Adrenal gland (tissue), 19 donors: Measurements from ENCODE around the gene PTPRJ. TPM values are rescaled to one million over a fixed set of nuclear protein-coding genes. Genes with fewer than 3 reads are reported as not detected.
"Not testable (repeated sequence)": the region's sequence is repeated elsewhere in the genome, so short reads cannot be mapped to it uniquely, and the experiment has no call there.

ENCODE experiments used
- DNase-seq, 7 donors: peaks; one replicate each; pipeline ENCODE4 v3.0.0-alpha.2; 2019 to 2020
- H3K27ac ChIP-seq, 5 donors: fragments of 200-600 bp; sonication (generic) in 4 of 5; 1 replicate in 3 of 5; 2 replicates in 2 of 5; pipeline versions ENCODE4 v1.5.1 to v1.8.0; 2016 to 2020; ENCODE audit warnings: mild to moderate bottlenecking in 1 of 5
- H3K27me3 ChIP-seq: fragments of 200-600 bp; 2 replicates; pipeline ENCODE4 v1.8.0; 2021
- H3K36me3 ChIP-seq, 2 donors: fragments of 200-600 bp; replicated peaks in 1 of 2; 1 replicate in 1 of 2; 2 replicates in 1 of 2; pipeline versions ENCODE4 v1.5.1 to v1.8.0; 2018 to 2022
- H3K4me1 ChIP-seq, 2 donors: fragments of 200-600 bp; replicated peaks in 1 of 2; 1 replicate in 1 of 2; 2 replicates in 1 of 2; pipeline versions ENCODE4 v1.5.1 to v1.8.0; 2018 to 2021
- H3K4me3 ChIP-seq, 4 donors: fragments of 200-600 bp; sonication (generic) in 3 of 4; one replicate each; pipeline ENCODE4 v1.5.1; 2016 to 2018
- H3K9me3 ChIP-seq, 3 donors: fragments of 200-600 bp; sonication (generic) in 1 of 3; replicated peaks in 1 of 3; 1 replicate in 2 of 3; 2 replicates in 1 of 3; pipeline versions ENCODE4 v1.5.1 to v1.8.0; 2016 to 2021
- POLR2A ChIP-seq, 2 donors: fragments of 450-650 bp; IDR thresholded peaks; one replicate each; pipeline ENCODE4 v1.6.1; 2017; ENCODE audit warnings: antibody characterized with exemption in 2 of 2, mild to moderate bottlenecking in 2 of 2, moderate library complexity in 1 of 2
- WGBS, 4 donors: extraction: QIAGEN DNeasy Blood & Tissue Kit in 2 of 4; methylation state at CpG; one replicate each; pipeline versions ENCODE4 v1.1.5 to v1.1.7; 2013 to 2017; 5-methylcytosine and 5-hydroxymethylcytosine counted together
- intact Hi-C, 2 donors: fragments of 100-400 bp; cut with DNase I; formaldehyde crosslinking; loops; one replicate each; pipeline versions ENCODE4 v1.14.1 to v1.15.0; 2022 to 2023
- long read RNA-seq, 10 donors: library from polyadenylated mRNA in 3 of 10; unstranded in 2 of 10; stranded (forward) in 1 of 10; transcript quantifications; one replicate each; pipeline ENCODE4 v2.0.0 and lab custom pipeline, GENCODE V29; 2021 to 2026
- polyA plus RNA-seq, 3 donors: library from polyadenylated mRNA; stranded (reverse); fragments of 200-250 nt in 2 of 3; fragments of 350-450 nt in 1 of 3; fragmentation: Illumina TruSeq in 1 of 3; extraction: RNeasy Lipid Tissue Mini Kit (QIAGEN cat#74804) in 1 of 3; gene quantifications; one replicate each; pipeline ENCODE4 v1.2.3, GENCODE V29; 2013 to 2014
- total RNA-seq, 9 donors: library from RNA; depleted of rRNA in 4 of 9; stranded (reverse); fragments of >200 nt in 4 of 9; fragments of 120-200 nt in 1 of 9; fragmentation: NEBNext Ultra II Directional in 1 of 9; extraction: Animal tissue kit (Norgen Biotek cat#: 25700) in 1 of 9; gene quantifications; one replicate each; pipeline versions ENCODE4 v1.1.0 to v1.2.4, GENCODE V29; 2013 to 2023
- TF ChIP-seq, protein P1 (sequence below), 6 experiments: fragments of 450-650 bp in 4 of 6; fragments of 200-600 bp in 2 of 6; sonication (generic) in 1 of 6; IDR thresholded peaks; 1 replicate in 5 of 6; 2 replicates in 1 of 6; pipeline versions ENCODE4 v1.5.1 to v1.8.0; 2016 to 2021; ENCODE audit warnings: antibody characterized with exemption in 6 of 6, mild to moderate bottlenecking in 2 of 6, moderate library complexity in 1 of 6
- donor health status: healthy with polysubstance abuse.
- donor health status: Bipolar disorder and iron deficiency.
- donor health status: DM: yes; HTN: yes; CAD: no.
- donor health status: DM: no; HTN: no; CAD: no.
- donor health status: DM: no; HTN: no; CAD: no.
- donor health status: DM: yes; HTN: yes; CAD: no.

The PTPRJ gene
- 10 to 100 TPM in 6 of 9 donors, 1 to 10 TPM in 3; 2.4 to 16.9 (median 12.4) TPM for total RNA-seq
- polyA plus RNA-seq: 1 to 10 TPM; 1.4 to 4.0 (median 2.3) TPM
- long read RNA-seq, donor 1: 0 reads
- long read RNA-seq, donor 2: 0 reads
- long read RNA-seq, donor 3: 0 reads
- long read RNA-seq, donor 4, partial matches to known transcripts: 0 of 1 reads
- long read RNA-seq, donor 4, other reads (novel, unspliced or antisense): 1 of 1 reads
- long read RNA-seq, donor 5, partial matches to known transcripts: 0 of 2 reads
- long read RNA-seq, donor 5, other reads (novel, unspliced or antisense): 2 of 2 reads
- long read RNA-seq, donor 6, partial matches to known transcripts: 0 of 1 reads
- long read RNA-seq, donor 6, other reads (novel, unspliced or antisense): 1 of 1 reads
- long read RNA-seq, donor 7: 0 reads
- long read RNA-seq, donor 8: 0 reads
- long read RNA-seq, donor 9: 0 reads
- long read RNA-seq, donor 10: 0 reads

DNA sequence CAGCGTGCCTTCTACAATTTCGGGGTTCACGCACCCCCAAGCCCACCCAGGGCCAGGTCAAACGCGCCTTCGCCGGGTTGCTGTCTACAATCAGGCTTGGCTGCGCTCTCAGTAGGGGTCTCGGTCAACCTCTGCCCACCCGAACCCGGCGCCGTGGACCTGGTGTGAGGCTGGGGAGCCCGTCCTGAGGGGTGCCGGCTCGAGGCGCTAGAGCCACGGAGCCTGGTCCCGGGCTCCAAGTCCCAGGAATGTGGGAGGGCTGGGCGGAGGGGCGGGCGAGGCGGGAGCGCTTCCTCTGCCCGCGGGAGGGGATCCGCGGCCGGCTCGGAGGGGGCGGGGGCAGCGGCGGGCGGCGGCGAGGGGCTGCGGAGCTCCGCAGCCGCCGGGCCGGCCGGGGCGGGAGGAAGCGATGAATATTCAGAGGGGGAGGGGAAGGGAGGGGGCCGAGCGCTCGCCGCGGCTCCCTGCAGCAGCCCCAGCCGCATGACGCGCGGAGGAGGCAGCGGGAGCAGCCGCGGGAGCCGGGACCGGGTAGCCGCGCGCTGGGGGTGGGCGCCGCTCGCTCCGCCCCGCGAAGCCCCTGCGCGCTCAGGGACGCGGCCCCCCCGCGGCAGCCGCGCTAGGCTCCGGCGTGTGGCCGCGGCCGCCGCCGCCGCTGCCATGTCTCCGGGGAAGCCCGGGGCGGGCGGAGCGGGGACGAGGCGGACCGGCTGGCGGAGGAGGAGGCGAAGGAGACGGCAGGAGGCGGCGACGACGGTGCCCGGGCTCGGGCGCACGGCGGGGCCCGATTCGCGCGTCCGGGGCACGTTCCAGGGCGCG is at the start of gene PTPRJ:
Gene PTPRJ, plus strand, starts transcription at position 472 of the 819 bp plus-strand sequence. CDS start 354 bp downstream, outside the sequence.
- Histone ChIP-seq H3K27ac (peak within 1 kb of the TSS in 3 of 5 donors; percentile 34 to 65 (median 61)), H3K4me1 (peaks cover 12 to 25% of the 10 kb centered on the region in 2 donors), H3K4me3 (peak within 1 kb of the TSS in 3 of 4 donors; percentile 7 to 91 (median 67)), H3K27me3 (no peaks in the 10 kb centered on the region), H3K36me3 (no peaks in the 10 kb centered on the region), H3K9me3 (no peaks in the 10 kb centered on the region)
- TF ChIP-seq, protein P1, sequence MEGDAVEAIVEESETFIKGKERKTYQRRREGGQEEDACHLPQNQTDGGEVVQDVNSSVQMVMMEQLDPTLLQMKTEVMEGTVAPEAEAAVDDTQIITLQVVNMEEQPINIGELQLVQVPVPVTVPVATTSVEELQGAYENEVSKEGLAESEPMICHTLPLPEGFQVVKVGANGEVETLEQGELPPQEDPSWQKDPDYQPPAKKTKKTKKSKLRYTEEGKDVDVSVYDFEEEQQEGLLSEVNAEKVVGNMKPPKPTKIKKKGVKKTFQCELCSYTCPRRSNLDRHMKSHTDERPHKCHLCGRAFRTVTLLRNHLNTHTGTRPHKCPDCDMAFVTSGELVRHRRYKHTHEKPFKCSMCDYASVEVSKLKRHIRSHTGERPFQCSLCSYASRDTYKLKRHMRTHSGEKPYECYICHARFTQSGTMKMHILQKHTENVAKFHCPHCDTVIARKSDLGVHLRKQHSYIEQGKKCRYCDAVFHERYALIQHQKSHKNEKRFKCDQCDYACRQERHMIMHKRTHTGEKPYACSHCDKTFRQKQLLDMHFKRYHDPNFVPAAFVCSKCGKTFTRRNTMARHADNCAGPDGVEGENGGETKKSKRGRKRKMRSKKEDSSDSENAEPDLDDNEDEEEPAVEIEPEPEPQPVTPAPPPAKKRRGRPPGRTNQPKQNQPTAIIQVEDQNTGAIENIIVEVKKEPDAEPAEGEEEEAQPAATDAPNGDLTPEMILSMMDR (IDR thresholded peaks at IDR 0.05): no peak
- TF ChIP-seq POLR2A (IDR thresholded peaks at IDR 0.05): peak in 1 of 2 donors; percentile 10
- 0 to 2% (median 1%) methylated on average over 1 to 111 of the region's 111 CpGs for WGBS, 4 donors
- intact Hi-C loops: no loop called here
- peak; percentile 26 to 58 (median 37) for DNase-seq

DNA sequence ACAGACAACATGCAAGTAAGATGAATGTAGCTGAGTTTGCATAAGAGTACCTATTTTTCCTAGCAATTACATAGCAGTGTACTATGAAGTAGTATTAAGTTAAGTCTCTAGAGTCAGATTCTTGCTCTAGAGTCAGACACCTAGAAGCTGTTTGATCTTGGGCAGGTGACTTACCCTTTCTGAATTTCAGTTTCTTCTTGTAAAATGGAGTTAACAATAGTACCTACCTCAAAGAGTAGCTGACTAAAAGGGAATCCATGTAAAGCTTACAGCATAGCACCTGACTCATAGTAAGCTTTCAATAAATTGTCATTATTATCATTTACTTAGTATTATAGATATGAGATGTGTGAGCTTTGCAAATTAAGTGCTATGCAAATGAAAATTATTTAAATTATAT is 47.8 kb upstream of the PTPRJ start:
- no peaks in the 10 kb centered on the region for H3K9me3 ChIP-seq
- H3K36me3 ChIP-seq: no peaks in the 10 kb centered on the region
- DNase-seq: no peak
- H3K27ac ChIP-seq: no peak overlapping the region
- intact Hi-C loops: no loop called here
- H3K4me3 ChIP-seq: no peak overlapping the region
- peaks cover 0 to 3% of the 10 kb centered on the region in 2 donors for H3K4me1 ChIP-seq
- H3K27me3 ChIP-seq: no peaks in the 10 kb centered on the region
- no peak for TF ChIP-seq POLR2A (IDR thresholded peaks at IDR 0.05)
- TF ChIP-seq, protein P1 (IDR thresholded peaks at IDR 0.05): no peak

DNA sequence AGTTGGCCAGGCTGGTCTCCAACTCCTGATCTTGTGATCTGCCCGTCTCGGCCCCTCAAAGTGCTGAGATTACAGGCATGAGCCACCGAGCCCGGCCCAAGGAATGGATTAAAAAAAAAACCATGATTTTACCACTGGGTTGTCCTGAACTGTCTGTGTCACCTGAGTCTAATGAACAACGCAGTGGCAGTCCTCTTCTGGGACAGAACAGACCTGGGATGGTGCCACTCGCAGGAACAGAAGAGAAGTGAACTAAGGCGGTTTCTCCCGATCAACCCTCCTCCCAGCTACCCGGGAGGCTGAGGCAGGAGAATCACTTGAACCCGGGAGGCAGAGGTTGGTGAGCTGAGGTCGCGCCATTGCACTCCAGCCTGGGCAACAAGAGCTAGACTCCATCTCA is 46.6 kb upstream of the PTPRJ start:
- DNase-seq, H3K36me3 ChIP-seq, H3K9me3 ChIP-seq, H3K4me3 ChIP-seq, H3K27me3 ChIP-seq, H3K4me1 ChIP-seq, H3K27ac ChIP-seq: not testable (repeated sequence)
- intact Hi-C loops: loop anchor here in 1 of 2 donors (2.0 kb wide), 1 partner anchor 177 kb away; no protein-coding TSS in a partner anchor
- WGBS, 4 donors: 74 to 85% (median 79%) methylated on average over 12 of the region's 12 CpGs

DNA sequence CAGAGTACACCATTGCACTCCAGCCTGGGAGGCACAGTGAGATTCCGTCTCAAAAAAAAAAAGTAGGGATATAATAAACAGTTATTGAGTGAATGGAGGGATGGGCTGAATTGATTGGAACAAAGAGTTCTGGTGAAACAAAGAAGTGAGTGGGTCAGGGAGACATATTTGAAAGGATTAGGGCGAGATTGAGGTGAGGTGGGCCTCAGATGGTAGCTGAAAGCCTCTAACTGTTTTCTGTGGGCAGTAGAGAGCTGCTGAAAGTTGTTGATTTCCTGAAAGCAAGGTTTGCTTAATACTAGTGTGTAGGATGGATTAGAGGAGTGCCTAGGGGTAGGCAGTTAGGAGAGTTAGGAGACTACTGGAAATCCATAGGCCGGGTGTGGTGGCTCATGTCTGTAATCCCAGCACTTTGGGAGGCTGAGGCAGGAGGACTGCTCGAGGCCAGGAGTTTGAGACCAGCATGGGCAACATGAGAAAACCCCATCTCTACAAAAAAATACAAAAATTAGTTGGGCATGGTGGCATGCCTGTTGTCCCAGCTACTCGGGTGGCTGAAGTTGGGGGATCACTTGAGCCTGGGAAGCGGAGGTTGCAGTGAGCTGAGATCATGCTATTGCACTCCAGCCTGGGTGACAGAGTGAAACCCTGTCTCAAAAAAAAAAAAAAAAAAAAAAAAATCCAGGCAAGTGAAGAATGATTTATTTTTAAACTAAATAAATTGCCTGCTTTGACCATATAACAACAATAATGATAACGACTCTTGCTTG is 41.4 kb upstream of the PTPRJ start:
- no peaks in the 10 kb centered on the region for H3K36me3 ChIP-seq
- no peak overlapping the region for H3K4me3 ChIP-seq
- H3K27me3 ChIP-seq: no peaks in the 10 kb centered on the region
- WGBS, 4 donors: 81 to 88% (median 83%) methylated on average over 7 of the region's 7 CpGs
- DNase-seq: no peak
- no peaks in the 10 kb centered on the region for H3K9me3 ChIP-seq
- TF ChIP-seq POLR2A (IDR thresholded peaks at IDR 0.05): no peak
- TF ChIP-seq, protein P1 (IDR thresholded peaks at IDR 0.05): no peak
- H3K27ac ChIP-seq: no peak overlapping the region
- peaks cover 0 to 3% of the 10 kb centered on the region in 2 donors for H3K4me1 ChIP-seq
- intact Hi-C loops: loop anchor here in 1 of 2 donors (5.0 kb wide), 1 partner anchor 168 kb away; no protein-coding TSS in a partner anchor
